ENCODE measurements around the gene FAH.

The FAH gene

GRCh38 chr15:80174017-80174746 lies 21.4 kb downstream of the FAH start:
- no peak for DNase-seq

- DNase-seq, result no peak
These were observed 22.6 kb downstream of the FAH start for GRCh38 chr15:80175436-80175835.

GRCh38 chr15:80176443-80176842 lies 23.6 kb downstream of the FAH start:
- DNase-seq, result no peak

- DNase-seq, result no peak
These were observed 24.4 kb downstream of the FAH start for GRCh38 chr15:80177156-80177555.

- no peak for DNase-seq
These were observed 26.4 kb downstream of the FAH start for GRCh38 chr15:80179025-80179759.

- no peak for DNase-seq
These were observed 27.1 kb downstream of the FAH start for GRCh38 chr15:80179935-80180334.

- DNase-seq, result no peak
These were observed 27.7 kb downstream of the FAH start for GRCh38 chr15:80180468-80180867.

GRCh38 chr15:80180986-80181385 lies 28.2 kb downstream of the FAH start:
- no peak for DNase-seq

- DNase-seq, result no peak
These were observed 29.9 kb downstream of the FAH start for GRCh38 chr15:80182611-80183261.

- DNase-seq, result no peak
These were observed 30.5 kb downstream of the FAH start for GRCh38 chr15:80183306-80183705.

- DNase-seq, result peak in 1 of 2 experiments; percentile 6
These were observed 31.1 kb downstream of the FAH start for GRCh38 chr15:80183886-80184285.

- DNase-seq, result no peak
These were observed 31.8 kb downstream of the FAH start for GRCh38 chr15:80184554-80184953.

GRCh38 chr15:80185152-80185551 lies 32.4 kb downstream of the FAH start:
- DNase-seq, result no peak

- DNase-seq, result no peak
These were observed 33.3 kb downstream of the FAH start for GRCh38 chr15:80186066-80186465.

GRCh38 chr15:80186597-80186996 lies 33.8 kb downstream of the FAH start:
- no peak for DNase-seq

GRCh38 chr15:80188251-80188650 lies 35.5 kb downstream of the FAH start:
- DNase-seq, result no peak

- DNase-seq, result no peak
These were observed 38.4 kb downstream of the FAH start for GRCh38 chr15:80191198-80191597.

- DNase-seq, result no peak
These were observed 39.2 kb downstream of the FAH start for GRCh38 chr15:80191897-80192595.

GRCh38 chr15:80194186-80194585 lies 41.4 kb downstream of the FAH start:
- DNase-seq, result no peak

- DNase-seq, result no peak
These were observed 42.1 kb downstream of the FAH start for GRCh38 chr15:80194914-80195313.

GRCh38 chr15:80199366-80199765 lies 46.6 kb downstream of the FAH start:
- DNase-seq, result no peak

- no peak for DNase-seq
These were observed 47.1 kb downstream of the FAH start for GRCh38 chr15:80199869-80200268.

- no peak for DNase-seq
These were observed 48.6 kb downstream of the FAH start for GRCh38 chr15:80201256-80202015.

Data from Kasumi-1 (cell line).